Peyer's patch (tissue), 4 donors: ENCODE data around the gene PLD5. TPM values are rescaled to one million over a fixed set of nuclear protein-coding genes. Genes with fewer than 3 reads are reported as not detected.
"Not testable (repeated sequence)": the region's sequence is repeated elsewhere in the genome, so short reads cannot be mapped to it uniquely, and the experiment has no call there.

Experiments
- DNase-seq, 3 donors: peaks; one replicate each; pipeline ENCODE4 v3.0.0-alpha.2; 2017 to 2019
- H3K27ac ChIP-seq, 4 donors: fragments of 200-600 bp; sonication (generic); one replicate each; pipeline ENCODE4 v1.5.1; 2016 to 2019
- H3K27me3 ChIP-seq, 2 donors: fragments of 200-600 bp; sonication (generic); one replicate each; pipeline ENCODE4 v1.5.1; 2019
- H3K36me3 ChIP-seq, 3 donors: fragments of 200-600 bp; sonication (generic); one replicate each; pipeline ENCODE4 v1.5.1; 2016 to 2019
- H3K4me1 ChIP-seq, 4 donors: fragments of 200-600 bp; sonication (generic); one replicate each; pipeline ENCODE4 v1.5.1; 2016 to 2019
- H3K4me3 ChIP-seq, 4 donors: fragments of 200-600 bp; sonication (generic); 1 replicate in 3 of 4; 2 replicates in 1 of 4; pipeline ENCODE4 v1.5.1; 2016 to 2019; ENCODE audit warnings: mild to moderate bottlenecking in 1 of 4
- H3K9me3 ChIP-seq, 4 donors: fragments of 200-600 bp; sonication (generic); one replicate each; pipeline ENCODE4 v1.5.1; 2016 to 2019; ENCODE audit warnings: mild to moderate bottlenecking in 1 of 4
- POLR2A ChIP-seq, 2 donors: fragments of 450-650 bp; IDR thresholded peaks; one replicate each; pipeline ENCODE4 v1.5.1; 2017; ENCODE audit warnings: antibody characterized with exemption in 2 of 2, mild to moderate bottlenecking in 2 of 2, moderate library complexity in 2 of 2
- total RNA-seq, 4 donors: library from RNA; depleted of rRNA; stranded (reverse); fragments of >200 nt; gene quantifications; one replicate each; pipeline ENCODE4 v1.1.0, GENCODE V29; 2016
- TF ChIP-seq, protein P1 (sequence below), 6 experiments: fragments of 450-650 bp in 4 of 6; fragments of 200-600 bp in 2 of 6; sonication (generic) in 1 of 6; IDR thresholded peaks; one replicate each; pipeline ENCODE4 v1.5.1; 2017 to 2019; ENCODE audit warnings: antibody characterized with exemption in 6 of 6, mild to moderate bottlenecking in 3 of 6, moderate library complexity in 1 of 6

The PLD5 gene
- total RNA-seq, 4 donors from 2014 or later = 0.67 TPM; not detected in 3

DNA sequence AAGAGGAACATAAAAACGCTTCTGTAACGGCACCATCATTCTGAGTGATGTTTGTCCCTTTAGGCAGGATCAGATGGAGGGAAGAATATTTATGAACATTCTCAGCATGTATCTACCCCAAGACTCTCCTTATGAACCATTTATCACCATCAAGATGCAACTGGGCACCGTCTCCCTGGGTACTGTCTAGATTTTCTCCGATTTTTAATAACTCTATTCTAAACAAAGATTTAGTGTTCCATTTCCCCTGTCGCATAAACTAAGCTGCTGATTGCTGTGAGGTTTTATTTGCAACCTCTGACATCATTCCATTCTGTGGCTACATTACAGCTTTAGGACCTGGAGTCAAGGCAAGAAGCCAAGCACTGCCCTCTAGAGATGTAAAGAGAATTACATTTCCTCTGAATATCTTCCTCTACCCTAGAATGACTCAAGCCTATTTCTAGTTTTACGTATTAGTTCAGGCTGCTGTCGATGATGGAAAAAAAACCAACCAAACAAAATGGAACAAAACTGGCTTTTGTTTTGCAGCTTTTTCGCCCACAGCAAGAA, 395.5 kb downstream of the PLD5 start:
- Histone ChIP-seq H3K9me3 (no peaks in the 10 kb centered on the region), H3K4me1 (no peaks in the 10 kb centered on the region), H3K27me3 (no peaks in the 10 kb centered on the region), H3K4me3 (no peak overlapping the region), H3K27ac (no peak overlapping the region), H3K36me3 (no peaks in the 10 kb centered on the region)
- DNase-seq = no peak
- TF ChIP-seq, protein P1, sequence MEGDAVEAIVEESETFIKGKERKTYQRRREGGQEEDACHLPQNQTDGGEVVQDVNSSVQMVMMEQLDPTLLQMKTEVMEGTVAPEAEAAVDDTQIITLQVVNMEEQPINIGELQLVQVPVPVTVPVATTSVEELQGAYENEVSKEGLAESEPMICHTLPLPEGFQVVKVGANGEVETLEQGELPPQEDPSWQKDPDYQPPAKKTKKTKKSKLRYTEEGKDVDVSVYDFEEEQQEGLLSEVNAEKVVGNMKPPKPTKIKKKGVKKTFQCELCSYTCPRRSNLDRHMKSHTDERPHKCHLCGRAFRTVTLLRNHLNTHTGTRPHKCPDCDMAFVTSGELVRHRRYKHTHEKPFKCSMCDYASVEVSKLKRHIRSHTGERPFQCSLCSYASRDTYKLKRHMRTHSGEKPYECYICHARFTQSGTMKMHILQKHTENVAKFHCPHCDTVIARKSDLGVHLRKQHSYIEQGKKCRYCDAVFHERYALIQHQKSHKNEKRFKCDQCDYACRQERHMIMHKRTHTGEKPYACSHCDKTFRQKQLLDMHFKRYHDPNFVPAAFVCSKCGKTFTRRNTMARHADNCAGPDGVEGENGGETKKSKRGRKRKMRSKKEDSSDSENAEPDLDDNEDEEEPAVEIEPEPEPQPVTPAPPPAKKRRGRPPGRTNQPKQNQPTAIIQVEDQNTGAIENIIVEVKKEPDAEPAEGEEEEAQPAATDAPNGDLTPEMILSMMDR (IDR thresholded peaks at IDR 0.05) = no peak
- TF ChIP-seq POLR2A (IDR thresholded peaks at IDR 0.05) = no peak

DNA sequence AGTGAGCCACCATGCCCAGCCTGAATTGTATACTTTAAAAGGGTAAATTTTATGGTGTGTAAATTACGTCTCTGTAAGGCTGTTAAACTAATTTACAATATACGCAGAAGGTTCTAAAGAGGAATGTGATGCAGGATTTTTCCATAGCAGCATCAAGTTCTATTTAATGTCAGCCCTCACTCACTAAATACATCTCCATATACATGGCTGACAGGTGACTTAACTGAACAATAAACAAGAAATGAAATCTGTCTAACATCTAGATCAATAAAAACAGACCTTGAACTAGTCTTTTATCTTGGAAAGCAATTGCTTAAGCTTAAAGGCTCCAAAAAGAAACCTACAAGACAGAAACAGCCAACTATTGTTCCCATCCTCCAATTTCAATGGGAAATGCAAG, 404.1 kb downstream of the PLD5 start:
- H3K27me3 ChIP-seq = no peaks in the 10 kb centered on the region
- no peak overlapping the region for H3K4me3 ChIP-seq
- TF ChIP-seq, protein P1 (IDR thresholded peaks at IDR 0.05) = no peak
- TF ChIP-seq POLR2A (IDR thresholded peaks at IDR 0.05) = no peak
- H3K27ac ChIP-seq = no peak overlapping the region
- H3K4me1 ChIP-seq = no peaks in the 10 kb centered on the region
- DNase-seq = no peak
- H3K9me3 ChIP-seq = no peaks in the 10 kb centered on the region
- no peaks in the 10 kb centered on the region for H3K36me3 ChIP-seq

DNA sequence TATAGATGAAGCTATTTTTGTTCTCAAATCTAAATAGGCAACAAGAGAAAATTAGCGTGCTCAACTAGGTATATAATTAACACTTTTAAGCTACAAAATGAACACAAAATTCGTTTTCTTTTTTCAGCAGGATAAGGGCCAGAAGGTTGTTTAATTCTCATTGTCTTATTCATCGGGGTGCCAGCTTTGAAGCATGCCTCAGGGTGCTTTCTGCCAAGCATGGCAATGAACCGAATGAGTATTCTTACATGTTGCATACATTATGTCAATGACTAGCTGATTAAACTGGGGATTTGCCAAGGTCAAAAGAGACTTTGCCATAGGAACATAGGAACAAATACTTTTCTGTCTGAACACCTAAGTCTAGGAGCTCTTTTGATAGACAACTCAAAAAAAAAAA, 423.6 kb downstream of the PLD5 start:
- Histone ChIP-seq H3K27ac (no peak overlapping the region), H3K27me3 (no peaks in the 10 kb centered on the region), H3K4me1 (no peaks in the 10 kb centered on the region), H3K36me3 (no peaks in the 10 kb centered on the region), H3K4me3 (no peak overlapping the region), H3K9me3 (no peaks in the 10 kb centered on the region)
- TF ChIP-seq, protein P1 (IDR thresholded peaks at IDR 0.05) = no peak
- no peak for TF ChIP-seq POLR2A (IDR thresholded peaks at IDR 0.05)
- no peak for DNase-seq

DNA sequence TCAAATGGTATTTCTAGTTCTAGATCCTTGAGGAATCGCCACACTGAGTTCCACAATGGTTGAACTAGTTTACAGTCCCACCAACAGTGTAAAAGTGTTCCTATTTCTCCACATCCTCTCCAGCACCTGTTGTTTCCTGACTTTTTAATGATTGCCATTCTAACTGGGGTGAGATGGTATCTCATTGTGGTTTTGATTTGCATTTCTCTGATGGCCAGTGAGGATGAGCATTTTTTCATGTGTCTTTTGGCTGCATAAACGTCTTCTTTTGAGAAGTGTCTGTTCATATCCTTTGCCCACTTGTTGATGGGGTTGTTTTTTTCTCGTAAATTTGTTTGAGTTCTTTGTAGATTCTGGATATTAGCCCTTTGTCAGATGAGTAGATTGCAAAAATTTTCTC, 427.2 kb downstream of the PLD5 start:
- not testable (repeated sequence) for H3K27me3 ChIP-seq, H3K27ac ChIP-seq, DNase-seq, H3K4me3 ChIP-seq, H3K9me3 ChIP-seq, H3K36me3 ChIP-seq, H3K4me1 ChIP-seq

DNA sequence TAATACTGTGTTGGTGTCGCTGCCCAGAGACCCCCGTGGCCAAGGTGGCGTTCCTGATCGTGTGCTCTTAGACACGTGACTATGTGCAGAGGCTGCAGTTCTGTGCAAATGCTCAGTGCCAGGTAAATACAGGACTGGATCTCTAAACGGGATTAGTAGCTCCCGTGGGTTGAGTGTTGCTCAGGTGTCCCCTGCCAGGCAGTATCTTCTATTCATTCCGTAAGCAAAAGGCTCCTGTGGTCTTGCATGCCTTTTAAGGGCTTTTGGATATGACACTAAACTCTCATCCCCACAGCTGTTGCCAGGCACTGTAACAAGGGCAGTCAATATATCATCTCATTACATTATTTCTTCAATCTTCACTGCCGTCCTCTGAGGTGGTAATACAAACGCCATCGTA, 431.4 kb downstream of the PLD5 start:
- TF ChIP-seq, protein P1 (IDR thresholded peaks at IDR 0.05) = no peak
- TF ChIP-seq POLR2A (IDR thresholded peaks at IDR 0.05) = no peak
- no peaks in the 10 kb centered on the region for H3K27me3 ChIP-seq
- H3K4me3 ChIP-seq = no peak overlapping the region
- no peaks in the 10 kb centered on the region for H3K9me3 ChIP-seq
- no peak for DNase-seq
- H3K36me3 ChIP-seq = no peaks in the 10 kb centered on the region
- no peaks in the 10 kb centered on the region for H3K4me1 ChIP-seq
- no peak overlapping the region for H3K27ac ChIP-seq

DNA sequence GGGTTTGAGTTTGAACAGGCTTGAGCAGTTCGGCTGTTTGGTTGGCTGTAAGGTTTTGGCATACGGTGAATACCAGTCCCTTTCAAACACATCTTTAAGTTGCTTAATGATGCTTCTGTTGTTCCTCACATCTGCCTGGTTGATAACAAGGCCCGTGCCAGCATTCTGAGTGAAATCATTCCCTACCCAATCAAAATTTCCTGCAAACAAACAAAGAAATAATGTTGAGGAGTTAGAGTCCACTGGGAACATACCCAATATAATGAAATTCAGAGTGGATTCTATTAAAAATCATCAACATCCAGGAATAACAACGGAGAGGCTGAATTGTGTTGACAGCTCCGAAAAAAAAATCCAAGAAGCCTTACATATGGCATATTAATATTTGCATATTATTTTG, 434.6 kb downstream of the PLD5 start:
- Histone ChIP-seq H3K4me3 (no peak overlapping the region), H3K9me3 (no peaks in the 10 kb centered on the region), H3K27ac (no peak overlapping the region), H3K36me3 (no peaks in the 10 kb centered on the region), H3K4me1 (no peaks in the 10 kb centered on the region), H3K27me3 (no peaks in the 10 kb centered on the region)
- TF ChIP-seq POLR2A (IDR thresholded peaks at IDR 0.05) = no peak
- TF ChIP-seq, protein P1 (IDR thresholded peaks at IDR 0.05) = no peak
- no peak for DNase-seq
